GM19395 (cell line): ENCODE results near the gene POLR3A.

Source experiments
- ATAC-seq: cut with Tn5 transposase; IDR thresholded peaks from one replicate; pipeline ENCODE4 v1.9.1; 2021; ENCODE audit warnings: mild to moderate bottlenecking, moderate library complexity; ENCODE audit not compliant: unreplicated experiment

The POLR3A gene

DNA sequence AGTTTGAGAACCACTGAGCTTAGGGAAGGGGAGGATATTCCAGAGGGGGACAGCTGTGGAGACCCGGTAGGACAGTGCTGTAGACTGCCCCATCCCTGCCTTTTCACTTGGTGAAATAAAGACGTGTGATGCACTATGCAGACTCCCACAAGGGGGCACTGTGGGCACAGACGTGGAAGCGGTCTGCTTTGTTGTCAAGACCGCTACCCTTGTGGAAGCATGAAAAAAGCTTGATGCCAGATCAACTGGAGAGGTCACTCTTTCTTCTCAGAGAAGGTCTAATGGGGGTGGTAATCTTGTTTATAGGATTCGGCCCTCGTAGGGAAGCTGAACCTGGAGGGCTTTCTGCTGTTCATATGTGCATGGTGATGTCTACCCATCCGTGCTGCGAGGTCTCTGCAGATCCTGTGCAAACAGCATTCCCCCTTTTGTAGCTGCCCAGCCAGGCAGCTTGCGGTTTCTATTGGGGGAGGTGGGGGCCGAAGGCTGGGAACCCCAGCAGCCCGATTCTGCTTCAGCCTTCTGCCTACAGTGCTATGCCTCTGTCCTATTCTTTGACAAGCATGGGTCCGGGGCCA, 18.1 kb upstream of the POLR3A start:
- ATAC-seq, result peak; percentile 57

DNA sequence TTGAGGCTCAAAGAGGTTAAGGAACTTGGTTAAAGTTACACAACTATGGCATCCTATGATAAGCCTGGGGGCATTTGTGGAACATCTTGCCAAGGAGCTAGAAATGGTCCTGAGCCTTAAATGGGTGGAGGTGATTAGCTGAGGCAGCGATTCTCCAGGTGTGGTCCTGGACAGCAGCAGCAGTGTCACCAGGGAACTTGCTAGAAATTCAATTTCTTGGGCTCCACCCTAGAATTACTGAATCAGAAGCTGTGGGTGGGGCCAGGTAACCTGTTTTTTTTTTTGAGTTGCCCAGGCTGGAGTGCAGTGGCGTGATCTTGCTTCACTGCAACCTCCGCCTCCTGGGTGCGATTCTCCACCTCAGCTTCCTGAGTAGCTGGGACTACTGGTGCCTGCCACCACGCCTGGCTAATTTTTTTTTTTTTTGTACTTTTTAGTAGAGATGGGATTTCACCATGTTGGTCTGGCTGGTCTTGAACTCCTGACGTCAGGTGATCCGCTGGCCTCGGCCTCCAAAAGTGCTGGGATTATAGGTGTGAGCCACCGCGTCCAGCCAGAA, 17.5 kb upstream of the POLR3A start:
- no peak for ATAC-seq

DNA sequence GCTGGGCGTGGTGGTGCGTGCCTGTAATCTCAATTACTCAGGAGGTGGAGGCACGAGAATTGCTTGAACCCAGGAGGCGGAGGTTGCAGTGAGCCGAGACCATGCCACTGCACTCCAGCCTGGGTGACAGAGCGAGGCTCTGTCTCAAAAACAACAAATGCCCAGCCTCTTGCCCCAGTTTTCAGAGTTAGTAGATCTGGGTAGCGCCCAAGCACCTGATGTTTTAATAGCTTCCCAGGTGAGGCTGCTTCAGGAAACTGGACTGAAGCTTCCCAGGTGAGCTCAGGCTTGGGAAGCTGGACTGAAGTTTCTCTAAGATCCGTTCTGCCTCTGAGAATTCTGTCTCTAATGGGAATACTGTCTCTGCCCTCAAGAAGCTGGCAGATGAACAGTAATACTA, 16.5 kb upstream of the POLR3A start:
- no peak for ATAC-seq

DNA sequence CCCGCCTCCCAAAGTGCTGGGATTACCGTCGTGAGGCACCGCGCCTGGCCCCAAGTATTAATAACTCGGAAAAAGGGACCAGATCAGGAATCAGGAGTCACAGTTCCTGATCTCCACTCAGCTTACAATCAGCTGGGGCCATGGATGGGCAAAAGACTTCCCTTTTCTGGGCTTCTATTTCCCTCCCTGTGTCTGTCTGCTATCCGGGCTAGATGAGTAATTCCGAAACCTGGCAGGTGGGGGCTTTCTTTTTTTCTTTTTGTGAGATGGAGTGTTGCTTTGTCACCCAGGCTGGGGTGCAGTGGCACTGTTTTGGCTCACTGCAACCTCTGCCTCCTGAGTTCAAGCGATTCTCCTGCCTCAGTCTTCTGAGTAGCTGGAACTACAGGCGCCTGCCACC, 15.9 kb upstream of the POLR3A start:
- ATAC-seq, result peak; percentile 72

DNA sequence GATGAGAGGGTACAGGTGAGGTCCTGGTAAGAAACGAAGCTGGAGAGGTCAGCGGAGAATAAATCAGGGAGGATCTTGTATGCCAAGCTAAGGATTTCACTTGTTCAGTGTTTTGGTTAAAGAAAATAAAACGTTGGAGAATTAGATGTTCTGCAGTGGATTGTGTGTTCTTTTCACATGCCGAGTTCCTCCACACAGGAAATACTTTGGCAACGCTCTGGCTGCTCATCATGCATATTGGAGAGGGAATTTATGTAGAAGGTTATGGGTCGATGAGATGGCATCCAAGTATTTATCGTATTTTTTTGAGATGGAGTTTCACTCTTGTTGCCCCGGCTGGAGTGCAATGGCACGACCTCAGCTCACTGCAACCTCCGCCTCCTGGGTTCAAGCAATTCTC, 15.4 kb upstream of the POLR3A start:
- ATAC-seq, result no peak

DNA sequence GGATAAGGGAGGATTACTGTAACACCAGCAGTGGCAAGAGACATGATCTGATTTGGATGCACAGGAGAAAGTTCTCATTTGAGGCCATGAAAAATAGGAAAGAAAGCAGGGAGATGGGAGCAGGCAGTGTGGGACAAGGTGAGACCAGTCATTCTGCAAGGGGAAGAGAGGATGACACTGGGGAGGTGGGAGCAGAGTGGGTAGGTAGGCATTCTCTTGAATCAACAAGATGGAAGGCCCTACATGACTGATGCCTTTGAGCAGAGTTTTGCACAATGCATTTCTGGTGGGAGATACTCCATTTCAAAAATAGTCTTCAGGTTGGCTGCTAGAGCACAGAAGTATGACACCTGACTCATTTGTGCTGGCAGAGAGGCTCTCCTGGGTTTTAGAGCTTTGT, 14.9 kb upstream of the POLR3A start:
- no peak for ATAC-seq

DNA sequence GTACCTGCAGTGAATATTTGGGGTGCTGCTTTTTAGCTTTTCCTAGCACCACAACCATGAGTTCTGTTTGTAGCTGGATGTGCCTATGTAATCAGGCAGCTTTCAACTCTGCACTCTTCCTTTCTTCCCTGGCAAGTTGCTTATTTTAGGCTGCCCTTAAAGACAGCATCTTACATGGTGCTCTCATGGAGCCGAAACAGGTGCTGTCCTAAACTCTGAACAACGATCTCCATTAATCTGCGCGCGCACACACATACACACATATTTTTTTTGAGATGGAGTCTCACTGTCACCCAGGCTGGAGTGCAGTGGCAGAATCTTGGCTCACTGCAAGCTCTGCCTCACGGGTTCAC, 13.4 kb upstream of the POLR3A start:
- ATAC-seq, result no peak

DNA sequence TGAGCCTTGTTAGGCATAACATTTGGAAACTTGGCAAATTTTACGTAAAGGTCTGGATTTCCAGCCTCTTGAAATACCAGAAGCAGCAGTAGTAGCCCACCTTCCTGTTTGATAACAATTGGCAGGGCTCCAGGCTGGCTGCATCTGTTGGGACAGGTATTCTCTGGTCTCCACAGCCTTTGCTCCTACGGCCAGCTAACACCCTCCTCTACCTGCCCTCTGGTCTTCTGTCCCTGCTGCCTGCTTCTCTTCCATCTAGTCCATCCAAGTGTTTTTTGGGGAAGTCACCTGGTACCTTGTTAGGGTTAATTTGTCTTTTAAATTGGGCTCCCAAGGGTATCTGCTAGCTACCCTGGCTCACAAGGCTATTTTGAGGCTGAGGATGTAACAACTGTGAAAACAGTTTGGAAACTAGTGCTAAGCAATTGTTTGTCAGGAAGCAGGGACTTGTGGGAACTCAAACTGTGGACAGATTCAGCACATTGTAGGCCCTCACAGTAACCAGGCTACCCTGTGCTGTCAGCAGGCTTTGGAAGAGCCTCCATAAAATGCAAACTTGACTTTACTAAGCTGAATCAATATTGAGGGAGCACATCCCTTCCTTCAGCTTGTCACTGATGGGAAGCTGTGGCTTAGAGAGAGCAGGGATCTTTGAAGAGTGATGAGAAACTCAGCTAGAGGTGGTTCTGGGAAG, 12.9 kb upstream of the POLR3A start:
- no peak for ATAC-seq

DNA sequence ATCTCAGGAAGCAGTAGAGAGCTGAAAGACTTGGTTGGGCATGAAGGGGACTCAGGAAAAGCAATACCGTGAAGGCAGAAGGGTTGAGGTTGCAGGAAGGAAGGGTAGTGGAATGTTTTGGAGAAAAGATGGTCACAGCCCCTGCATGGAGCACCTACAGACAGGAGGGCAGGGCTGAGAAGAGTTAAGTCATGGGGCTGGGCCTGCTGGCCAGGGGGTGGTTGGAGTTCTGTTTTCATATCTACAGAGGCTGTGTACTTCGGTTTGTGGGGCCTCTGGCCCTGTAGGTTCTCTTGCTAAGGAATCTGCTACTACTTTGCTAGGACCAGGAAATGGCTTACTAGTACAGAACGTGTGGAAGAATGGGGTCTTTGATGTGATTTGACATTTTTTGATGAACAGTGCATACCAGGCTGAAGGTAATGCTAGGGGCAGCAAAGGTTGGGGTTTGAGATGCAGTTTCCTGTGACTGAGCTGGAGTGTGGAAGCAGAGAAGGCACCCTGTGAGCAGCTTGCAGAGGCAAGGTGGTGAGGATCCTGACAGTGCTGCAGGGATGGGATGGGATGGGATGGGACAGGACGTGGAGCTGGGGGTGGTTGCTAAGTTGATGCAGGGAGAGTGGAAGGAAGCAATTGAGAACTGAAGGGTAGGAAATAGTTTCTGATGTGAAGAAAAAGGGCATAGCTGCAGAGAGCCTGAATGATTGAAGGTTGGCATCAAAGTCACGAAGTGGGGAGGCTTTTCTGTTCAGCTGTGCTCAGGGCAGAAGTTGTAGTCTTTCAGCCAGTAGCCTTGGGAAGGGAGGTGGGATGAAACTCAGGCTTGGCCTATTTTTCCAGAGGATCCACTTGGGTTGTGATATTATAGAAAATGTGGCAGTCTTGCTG, 12.1 kb upstream of the POLR3A start:
- no peak for ATAC-seq

DNA sequence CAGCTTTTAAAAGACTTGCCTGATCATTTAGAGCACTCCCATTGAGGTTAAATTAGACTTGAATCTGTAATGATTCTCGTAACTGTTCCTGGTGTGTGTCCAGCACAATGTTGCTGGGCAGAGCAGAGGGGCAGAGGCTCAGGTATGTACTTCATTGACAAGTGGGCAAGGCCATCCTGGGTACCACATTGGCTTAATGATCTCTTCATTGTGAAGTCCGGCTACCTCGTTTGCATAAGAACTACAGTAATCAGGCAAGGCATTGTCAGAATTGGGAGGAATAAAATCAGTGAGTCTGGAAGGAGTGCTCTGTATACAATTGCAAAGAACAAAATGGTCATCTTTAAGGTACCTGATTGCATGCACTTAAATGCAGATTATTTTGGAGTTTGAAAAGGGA, 10.4 kb upstream of the POLR3A start:
- no peak for ATAC-seq

DNA sequence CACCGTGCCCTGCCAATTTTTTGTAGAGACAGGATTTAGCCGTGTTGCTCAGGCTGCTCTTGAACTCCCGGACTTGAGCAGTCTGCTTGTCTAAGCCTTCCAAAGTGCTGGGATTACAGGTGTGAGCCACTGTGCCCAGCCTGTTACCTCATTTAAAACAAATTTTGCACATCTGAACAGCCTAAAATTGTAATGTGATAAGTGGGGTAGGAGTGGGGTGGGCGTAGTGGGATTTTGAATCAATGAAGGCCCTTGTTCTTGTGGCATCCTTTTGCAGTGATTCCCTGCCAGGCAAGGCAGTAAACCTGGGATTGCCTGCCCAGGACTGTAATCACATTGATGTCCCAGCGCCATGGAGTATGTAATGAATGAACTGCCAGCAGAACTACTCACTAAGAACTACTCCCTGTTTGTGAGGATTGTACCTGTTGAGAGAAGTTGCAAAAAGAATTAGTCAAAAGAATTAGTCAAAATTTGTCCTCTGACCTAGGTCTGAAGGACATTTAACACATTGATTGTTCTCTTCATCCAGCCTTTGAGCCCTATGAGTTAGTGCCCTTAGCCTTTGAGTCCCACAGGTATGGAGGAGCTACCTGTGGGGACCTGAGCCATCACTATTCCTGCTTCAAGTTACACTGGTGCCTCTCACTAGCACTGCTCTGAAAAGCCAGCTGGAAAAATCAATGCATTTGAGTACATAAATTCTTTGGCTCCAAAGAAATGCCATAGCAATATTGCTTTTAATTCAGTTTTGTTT, 9.7 kb upstream of the POLR3A start:
- no peak for ATAC-seq

DNA sequence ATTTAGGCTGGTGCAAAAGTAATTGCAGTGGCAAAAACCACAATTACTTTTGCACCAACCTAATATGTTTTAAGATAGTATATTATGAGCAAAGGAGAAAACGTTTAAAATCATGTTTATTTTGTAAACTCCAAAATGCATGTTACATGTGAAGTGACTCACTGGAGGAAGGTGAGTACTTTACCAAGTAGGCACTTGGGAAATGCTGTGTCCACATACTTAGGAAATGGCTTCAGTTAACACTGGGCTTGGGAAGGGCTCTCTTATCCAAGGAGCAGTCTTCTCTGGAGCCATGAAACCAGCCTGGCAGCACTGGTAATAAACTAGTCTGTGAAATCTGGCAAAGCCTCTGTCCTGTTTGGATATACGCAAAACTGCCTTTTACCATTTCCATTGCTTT, 8.8 kb upstream of the POLR3A start:
- ATAC-seq, result no peak

DNA sequence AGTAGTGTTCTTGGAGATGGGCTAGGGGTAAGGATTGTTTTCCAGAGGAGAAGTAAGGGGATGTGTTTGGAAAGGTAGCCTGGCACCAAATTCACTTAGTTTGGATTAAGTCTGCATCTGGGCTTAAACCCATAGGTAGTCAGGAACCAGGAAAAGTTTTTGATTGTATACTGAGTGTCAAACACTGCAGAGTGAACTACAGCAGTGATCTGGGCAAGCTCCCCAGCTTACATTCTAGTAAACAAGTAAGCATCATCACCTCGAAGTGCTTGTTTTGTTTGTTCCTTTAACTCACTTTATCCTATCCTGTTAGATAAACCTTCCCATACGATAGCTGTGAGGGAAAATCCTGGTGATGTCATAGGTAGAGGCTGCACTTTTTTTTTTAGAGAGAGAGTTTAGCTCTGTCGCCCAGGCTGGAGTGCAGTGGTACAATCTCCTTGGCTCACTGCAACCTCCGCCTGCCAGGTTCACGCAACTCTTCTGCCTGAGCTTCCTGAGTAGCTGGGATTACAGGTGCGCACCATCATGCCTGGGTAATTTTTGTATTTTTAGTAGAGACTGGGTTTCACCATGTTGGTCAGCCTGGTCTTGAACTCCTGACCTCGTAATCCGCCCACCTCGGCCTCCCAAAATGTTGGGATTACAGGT, 6.7 kb upstream of the POLR3A start:
- no peak for ATAC-seq

DNA sequence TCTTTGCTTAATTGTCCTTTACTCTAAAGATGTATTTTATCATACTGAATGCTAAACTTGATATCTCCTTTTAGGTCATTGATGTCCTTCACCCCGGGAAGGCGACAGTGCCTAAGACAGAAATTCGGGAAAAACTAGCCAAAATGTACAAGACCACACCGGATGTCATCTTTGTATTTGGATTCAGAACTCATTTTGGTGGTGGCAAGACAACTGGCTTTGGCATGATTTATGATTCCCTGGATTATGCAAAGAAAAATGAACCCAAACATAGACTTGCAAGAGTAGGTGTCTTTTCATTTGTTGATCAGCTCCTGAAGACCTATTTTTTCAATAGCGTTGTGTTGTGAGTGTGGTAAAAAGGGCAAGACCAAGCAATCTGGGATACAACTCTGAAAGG, 6.1 kb upstream of the POLR3A start:
- ATAC-seq, result no peak

DNA sequence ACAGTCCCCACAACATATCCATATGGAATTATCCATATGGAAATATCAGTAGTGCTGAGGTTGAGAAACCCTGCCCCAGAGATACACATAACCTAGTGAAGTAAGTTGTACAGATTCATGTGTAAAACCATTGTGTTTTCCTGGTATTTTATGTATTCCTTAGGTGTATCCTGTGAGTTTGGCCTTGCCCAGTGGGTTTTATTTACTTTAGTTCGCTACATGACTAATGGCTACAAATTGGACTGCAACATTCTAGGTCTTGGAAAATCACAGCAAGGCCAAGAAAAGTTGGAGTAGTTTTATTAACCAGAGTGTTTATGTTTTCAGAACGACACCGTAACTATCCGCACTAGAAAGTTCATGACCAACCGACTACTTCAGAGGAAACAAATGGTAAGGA, 5.7 kb upstream of the POLR3A start:
- no peak for ATAC-seq

DNA sequence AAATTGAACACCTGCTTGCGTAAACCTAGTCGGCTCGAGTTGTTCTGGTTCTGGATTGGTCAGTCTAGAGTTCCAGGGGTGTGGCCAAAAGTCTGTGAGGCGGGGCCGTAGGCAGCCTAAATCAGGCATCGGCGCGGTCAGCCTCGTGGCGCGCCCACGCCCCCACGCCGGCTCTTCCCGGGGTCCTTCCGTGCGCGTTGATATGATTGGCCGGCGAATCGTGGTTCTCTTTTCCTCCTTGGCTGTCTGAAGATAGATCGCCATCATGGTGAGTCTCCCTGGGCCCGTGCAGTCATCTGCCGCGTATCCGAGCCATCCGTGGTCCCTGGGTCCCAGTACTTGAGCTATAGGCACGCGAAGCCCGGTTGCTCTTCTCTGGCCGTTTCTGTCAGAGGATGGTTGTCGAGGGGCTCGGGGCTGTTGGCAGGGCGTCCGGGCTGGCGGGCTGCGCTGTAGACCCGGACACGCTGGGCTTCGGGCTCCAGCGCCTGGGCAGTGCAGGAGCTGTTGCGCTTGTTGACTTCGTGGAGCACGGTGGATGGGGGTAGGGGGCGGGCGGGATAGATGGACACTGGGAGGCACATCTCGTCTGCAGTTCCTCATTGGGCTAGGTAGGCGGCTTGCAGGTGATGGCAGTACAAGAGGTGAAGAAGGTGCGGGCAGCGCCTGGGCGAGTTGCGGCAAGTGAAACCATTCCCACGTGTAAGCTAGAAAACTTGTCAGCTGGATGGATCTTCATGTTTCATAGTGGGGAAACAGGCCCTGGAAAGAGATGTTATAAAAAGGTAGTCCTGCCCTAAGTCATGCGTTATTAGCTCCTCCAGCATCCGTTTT, 4.5 kb upstream of the POLR3A start, which contains the start of gene RPS24:
Gene RPS24, plus strand, starts transcription at position 227 of the 834 bp plus-strand sequence. Its CDS starts 39 bp downstream, at position 266.
- peak; percentile 86 for ATAC-seq

DNA sequence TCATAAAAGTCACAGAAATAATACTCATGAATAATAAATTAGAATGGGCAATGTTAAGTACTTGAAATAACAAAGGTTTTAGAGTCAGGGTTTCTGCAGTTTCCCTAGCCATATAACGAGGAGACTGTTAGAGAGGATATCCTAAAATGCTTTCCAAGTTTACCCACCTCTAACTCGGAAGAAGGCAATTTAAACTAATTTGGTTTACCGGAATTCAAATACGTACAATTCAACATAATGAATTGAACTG, 4.0 kb upstream of the POLR3A start:
- no peak for ATAC-seq

DNA sequence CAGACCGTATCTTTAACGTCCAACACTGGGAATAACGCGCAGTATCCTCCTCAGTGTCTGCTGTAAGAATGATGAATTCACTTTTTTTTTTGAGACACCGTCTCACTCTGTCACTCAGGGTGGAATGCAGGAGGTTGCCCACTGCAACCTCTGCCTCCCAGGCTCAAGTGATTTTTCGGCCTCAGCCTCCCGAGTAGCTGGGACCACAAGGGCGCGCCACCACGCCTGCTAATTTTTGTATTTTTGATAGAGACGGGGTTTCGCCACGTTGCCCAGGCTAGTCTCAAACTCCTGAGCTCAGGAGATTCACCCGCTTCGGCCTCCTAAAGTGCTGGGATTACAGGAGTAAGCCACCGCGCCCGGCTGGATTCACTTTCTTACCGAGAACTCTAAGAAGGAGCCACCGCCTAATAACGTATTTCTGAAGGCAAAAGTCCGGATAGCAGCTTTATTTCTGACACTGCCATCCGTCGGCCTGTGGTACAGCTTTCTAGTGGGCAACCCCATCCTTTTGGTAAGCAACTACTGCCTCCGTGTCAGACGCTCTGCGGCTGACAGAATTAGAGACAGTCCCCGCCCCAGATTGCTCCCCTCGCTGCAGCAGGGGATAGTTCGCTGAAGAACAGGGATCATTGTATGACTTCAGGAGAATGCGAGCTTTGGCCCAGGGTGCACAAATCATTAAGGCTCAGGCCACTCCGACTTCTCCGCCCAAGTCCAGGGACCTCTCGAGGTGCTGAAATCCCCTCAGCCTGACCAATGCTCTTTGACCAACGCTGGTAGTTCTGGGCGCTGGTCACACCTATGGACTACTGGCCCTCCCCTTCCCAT, 662 bp downstream of the POLR3A start:
- ATAC-seq, result no peak
